HG02678 (cell line): ENCODE measurements around the gene BICC1.

Experiments
- ATAC-seq: cut with Tn5 transposase; IDR thresholded peaks from one replicate; pipeline ENCODE4 v1.9.1; 2021; ENCODE audit warnings: mild to moderate bottlenecking, moderate library complexity; ENCODE audit not compliant: unreplicated experiment

The BICC1 gene

GRCh38 chr10:58806970-58807628, 294.4 kb downstream of the BICC1 start:
- ATAC-seq: no peak

GRCh38 chr10:58807629-58808022, 295.0 kb downstream of the BICC1 start:
- ATAC-seq: no peak

DNA sequence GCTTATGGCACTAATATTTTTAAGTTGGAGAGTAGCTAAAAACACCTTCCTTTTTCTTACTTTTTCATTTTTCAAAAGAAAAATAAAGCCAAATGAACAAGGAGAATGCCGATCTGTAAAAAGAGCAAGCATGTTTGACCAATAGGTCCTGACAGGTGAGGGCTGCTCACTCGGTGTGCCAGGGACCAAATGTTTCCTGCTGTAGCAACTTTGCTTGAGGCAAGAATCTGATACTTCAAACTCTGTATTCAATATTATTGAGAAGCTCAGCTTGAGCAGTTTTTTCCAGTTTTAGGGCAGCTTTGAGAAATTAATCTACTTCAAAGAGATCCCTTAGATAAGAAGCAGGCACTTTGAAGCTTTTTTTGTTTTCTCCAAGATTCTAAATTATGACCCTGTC, 298.1 kb downstream of the BICC1 start:
- no peak for ATAC-seq

DNA sequence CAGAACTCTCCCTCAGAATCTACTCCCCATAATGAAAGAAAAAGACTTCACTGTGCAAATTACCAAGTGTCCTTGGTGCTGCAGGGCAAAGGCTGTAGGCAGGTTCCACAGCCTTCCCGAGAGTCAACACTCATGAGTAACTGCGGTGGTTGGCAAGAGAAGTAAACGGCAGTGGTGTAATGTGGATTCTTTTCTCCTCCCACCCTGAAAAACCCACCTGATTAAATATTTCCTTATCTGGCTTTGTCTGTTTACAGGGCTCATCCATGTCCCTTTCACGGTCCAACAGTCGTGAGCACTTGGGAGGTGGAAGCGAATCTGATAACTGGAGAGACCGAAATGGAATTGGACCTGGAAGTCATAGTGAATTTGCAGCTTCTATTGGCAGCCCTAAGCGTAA, 300.9 kb downstream of the BICC1 start:
- no peak for ATAC-seq

GRCh38 chr10:58817201-58817846, 304.7 kb downstream of the BICC1 start:
- no peak for ATAC-seq

DNA sequence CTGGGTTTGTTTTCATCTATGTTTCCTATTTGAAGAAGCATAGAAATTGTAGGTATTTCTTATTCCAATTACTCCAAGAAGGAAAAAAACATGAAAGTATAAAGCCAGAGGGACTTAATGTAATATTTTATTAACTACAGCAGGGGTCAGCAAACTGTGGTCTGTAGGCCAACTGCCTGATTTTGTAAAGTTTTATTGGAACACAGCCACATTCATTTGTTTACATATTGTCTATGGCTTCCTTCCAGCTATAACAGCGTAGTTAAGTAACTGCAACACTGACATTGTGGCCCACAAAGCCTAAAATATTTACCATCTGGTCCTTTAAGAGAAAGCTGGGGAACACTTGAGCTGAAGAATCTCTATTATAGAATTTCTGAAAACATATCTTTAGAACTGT, 306.2 kb downstream of the BICC1 start:
- ATAC-seq: no peak

GRCh38 chr10:58820386-58820785, 307.7 kb downstream of the BICC1 start:
- ATAC-seq: no peak

- no peak for ATAC-seq
These were observed 308.4 kb downstream of the BICC1 start for GRCh38 chr10:58820861-58821751.

GRCh38 chr10:58821752-58822056, 309.0 kb downstream of the BICC1 start:
- no peak for ATAC-seq

- no peak for ATAC-seq
These were observed 311.3 kb downstream of the BICC1 start for GRCh38 chr10:58823983-58824382.

DNA sequence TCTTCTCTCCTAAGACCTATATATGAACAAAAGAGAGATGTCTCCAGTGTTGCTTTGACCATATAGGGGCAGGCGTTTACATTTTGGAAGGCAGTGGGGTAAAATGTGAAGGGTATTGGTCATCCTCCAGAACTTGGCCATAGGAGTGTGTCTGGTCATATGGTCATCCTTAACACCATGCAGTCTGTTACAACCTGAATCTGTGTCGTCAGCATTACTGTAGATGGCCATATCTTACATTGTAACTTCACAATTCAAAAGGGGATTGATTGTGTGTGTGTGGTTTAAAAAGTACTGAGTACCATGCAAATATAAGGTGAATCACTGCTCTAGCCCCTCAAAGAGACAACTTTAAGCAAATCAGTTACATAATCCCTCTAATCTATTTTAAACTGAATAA, 311.7 kb downstream of the BICC1 start:
- ATAC-seq: no peak

DNA sequence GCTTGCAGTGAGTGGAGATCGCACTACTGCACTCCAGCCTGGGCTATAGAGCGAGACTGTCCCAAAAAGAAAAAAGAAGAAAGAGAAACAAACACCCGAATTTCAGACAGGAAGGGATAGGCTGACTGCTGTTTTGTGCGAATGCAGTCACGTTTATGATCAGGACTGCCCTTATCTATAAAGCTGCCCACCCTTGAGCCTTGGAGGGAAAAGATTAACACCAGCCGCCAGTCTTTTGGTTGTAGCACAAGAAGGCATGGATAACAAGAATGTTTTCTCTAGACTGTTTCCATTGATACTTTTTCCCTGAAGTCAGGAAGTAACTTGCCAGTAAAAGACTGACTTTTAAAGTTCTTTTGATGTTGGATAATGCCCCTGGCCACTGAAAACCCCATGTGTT, 314.0 kb downstream of the BICC1 start:
- no peak for ATAC-seq

DNA sequence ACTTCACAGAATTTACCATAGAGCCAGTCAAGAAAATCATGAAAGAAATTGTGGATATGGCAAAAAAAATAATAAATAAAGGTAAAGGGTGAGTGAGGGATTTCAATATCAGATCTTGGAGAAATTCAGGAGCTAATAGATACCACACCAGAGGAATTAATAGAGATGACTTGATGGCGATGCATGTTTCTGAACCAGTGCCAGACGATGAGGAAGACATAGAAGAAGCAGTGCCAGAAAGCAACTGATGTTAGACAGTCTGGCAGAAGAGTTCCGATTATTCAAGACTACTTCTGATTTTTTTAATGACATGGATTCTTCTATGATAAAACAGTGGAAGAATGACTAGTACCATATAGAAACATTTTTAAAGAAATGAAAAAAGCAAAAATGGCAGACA, 314.7 kb downstream of the BICC1 start:
- no peak for ATAC-seq

DNA sequence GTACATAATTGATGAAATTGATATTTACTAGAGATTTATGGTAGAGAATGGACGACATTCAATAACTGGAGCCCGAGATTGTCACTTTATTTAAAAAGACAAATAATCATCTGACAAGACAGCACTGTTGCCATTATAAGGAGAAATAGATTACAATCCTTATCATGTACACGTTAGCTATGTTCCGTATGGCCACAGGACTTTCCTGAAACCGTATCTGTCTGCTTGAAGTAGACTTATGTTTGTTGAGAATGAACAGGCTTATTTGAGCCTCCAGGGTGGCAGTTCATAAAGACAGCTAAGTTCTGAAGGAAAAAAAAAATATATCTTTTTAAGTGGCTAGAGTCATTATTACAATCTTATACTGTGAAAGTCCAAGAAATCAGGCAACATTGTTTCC, 317.2 kb downstream of the BICC1 start:
- no peak for ATAC-seq

DNA sequence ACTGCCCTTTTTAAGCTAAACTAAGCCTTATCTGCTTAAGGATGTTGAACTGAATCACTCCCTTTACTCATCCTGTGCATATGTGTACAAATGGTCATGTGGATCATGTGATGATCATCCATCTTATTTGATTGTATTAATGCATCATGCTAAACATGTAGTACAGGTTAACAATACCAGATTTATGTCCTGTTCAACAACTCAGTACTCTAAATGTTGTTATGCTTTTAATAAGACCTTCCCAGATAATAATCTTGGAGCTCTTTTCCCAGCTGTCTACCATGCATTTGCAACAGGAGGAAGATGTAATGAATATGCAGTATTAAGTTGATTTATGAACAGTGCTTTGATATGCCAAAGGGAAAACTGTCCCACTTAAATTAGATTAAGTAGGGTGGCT, 318.0 kb downstream of the BICC1 start:
- ATAC-seq: no peak

DNA sequence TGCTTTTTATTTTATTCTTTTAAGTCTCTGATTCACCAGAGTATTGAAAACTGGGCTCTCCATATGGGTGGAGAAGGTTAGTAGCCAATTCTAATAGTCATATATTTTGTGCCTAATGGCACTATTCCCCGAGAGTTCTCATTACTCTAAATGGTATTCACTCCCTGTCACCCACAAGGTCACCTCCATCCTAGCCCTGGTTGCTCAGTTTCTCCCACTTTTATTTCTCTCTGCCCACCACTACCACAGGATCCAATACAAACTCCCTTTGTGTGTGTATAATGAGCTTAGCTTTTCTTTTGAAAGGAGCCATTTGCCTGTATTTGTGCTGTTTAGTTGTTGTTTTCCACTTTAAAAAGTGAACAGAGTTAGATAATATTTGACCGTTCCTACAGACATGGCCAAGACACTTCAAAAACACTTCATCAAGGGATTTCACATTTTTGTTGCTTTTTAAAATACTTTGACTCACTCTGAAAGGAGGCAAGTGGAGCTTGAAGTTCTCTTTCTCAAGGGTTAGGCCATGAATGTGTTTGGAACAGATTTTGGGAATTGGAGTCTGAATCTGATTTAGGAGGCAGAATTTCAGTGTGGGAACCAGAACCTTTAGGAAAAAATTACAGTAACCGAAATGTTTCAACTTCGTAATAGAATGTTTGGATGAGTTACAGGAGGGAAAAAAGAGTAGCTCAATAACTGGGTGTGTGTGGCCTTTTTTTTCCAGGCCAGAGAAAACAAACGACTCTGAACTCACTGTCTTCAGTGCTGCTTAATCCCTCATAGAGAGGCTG, 321.3 kb downstream of the BICC1 start:
- no peak for ATAC-seq

- ATAC-seq: no peak
These were observed 323.6 kb downstream of the BICC1 start for GRCh38 chr10:58836176-58836700.

GRCh38 chr10:58836991-58837575, 324.4 kb downstream of the BICC1 start:
- ATAC-seq: no peak

- ATAC-seq: no peak
These were observed 325.2 kb downstream of the BICC1 start for GRCh38 chr10:58837826-58838225.

DNA sequence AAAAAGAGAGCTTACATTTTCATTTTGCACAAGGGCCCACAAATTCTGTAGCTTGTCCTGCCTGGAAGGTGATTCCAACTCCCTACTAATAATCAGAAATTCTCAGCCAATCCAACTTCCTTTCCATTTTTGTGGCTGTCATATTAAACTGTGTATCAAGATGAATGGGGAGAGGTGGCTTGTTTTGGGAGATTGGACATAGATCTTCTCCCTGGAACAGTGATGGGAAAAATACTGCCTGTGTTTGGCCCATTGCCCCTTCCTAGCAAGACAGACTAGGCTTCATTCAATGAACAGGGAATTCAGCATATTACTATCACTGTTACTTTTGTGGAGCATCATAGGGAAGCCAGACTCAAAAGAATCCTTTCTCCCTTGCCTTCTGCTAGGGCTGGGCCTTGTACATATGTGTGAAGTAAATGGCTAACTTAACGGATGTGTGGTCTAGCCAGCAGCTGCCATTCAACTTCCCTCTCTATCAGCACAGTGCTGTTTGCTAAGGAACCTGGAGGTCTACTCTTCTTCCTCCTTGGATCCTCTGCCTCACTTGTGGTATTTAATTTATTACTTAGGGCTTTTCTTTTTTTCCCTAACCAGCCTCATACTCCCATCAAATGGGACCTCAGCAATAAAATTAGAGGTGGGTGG, 326.0 kb downstream of the BICC1 start:
- no peak for ATAC-seq
